BJ (cell line): ENCODE results near the gene ERVMER34-1. TPM values are rescaled to one million over a fixed set of nuclear protein-coding genes. Genes with fewer than 3 reads are reported as not detected.

Experiments used
- CTCF ChIA-PET: fragments of 350-600 bp; formaldehyde crosslinking; extraction: SDS; loops from one replicate; lab custom pipeline; 2021; ENCODE audit warnings: antibody characterized with exemption, inconsistent platforms; lab: Yijun Ruan, JAX
- POLR2A ChIA-PET: fragments of 300-600 bp; sonication (Branson Sonifier 250); formaldehyde crosslinking; extraction: SDS; loops from one replicate; lab custom pipeline; 2021; ENCODE audit warnings: antibody characterized with exemption; lab: Charles Lee
- DNase-seq: peaks from one replicate; pipeline ENCODE4 v3.0.0-alpha.2; 2011; ENCODE audit warnings: low read depth
- H3K27me3 ChIP-seq: 2 replicates; pipeline ENCODE4 v1.6.0; 2011; ENCODE audit warnings: low read length; ENCODE audit not compliant: control insufficient read depth, insufficient read depth
- H3K36me3 ChIP-seq: 2 replicates; pipeline ENCODE4 v1.5.1; 2011; ENCODE audit warnings: low read length; ENCODE audit not compliant: control insufficient read depth, insufficient read depth
- H3K4me3 ChIP-seq: 2 replicates; pipeline ENCODE4 v1.5.1; 2011; ENCODE audit warnings: low read depth, mild to moderate bottlenecking, control low read depth, low read length
- CTCF ChIP-seq: IDR thresholded peaks from 2 replicates; pipeline ENCODE4 v1.5.1; 2011; ENCODE audit warnings: low read depth, mild to moderate bottlenecking, control low read depth, inconsistent platforms, low read length, moderate library complexity; ENCODE audit not compliant: insufficient read depth
- polyA minus RNA-seq: library from RNA; depleted of rRNA, polyadenylated mRNA; stranded (reverse); fragments of >200 nt; gene quantifications from 2 replicates; pipeline ENCODE4 v1.2.3, GENCODE V29; 2011; rRNA and poly(A)+ RNA removed
- polyA plus RNA-seq: library from polyadenylated mRNA; depleted of rRNA; stranded (reverse); fragments of >200 nt; gene quantifications from 2 replicates; pipeline ENCODE4 v1.2.3, GENCODE V29; 2011; rRNA removed

The ERVMER34-1 gene
- polyA plus RNA-seq (0.05 and 0.10 TPM in 2 replicates), polyA minus RNA-seq (0.05 TPM in 1 of 2 replicates, not detected in the other)

GRCh38 chr4:52750819-52751486 lies at the start of gene ERVMER34-1:
Gene ERVMER34-1 (minus strand): TSS chr4:52751425. CDS start chr4:52745520, 5,905 bp downstream.
- no peak for DNase-seq
- no peaks in the 10 kb centered on the region for H3K36me3 ChIP-seq
- TF ChIP-seq CTCF: no peak
- peaks cover 6% of the 10 kb centered on the region for H3K27me3 ChIP-seq
- peak within 1 kb of the TSS; percentile 45 for H3K4me3 ChIP-seq
- POLR2A ChIA-PET: no interaction called here
- CTCF ChIA-PET: no interaction called here

GRCh38 chr4:52799813-52800212 lies 48.6 kb upstream of the ERVMER34-1 start:
- Histone ChIP-seq H3K4me3 (no peak overlapping the region), H3K36me3 (no peaks in the 10 kb centered on the region), H3K27me3 (peaks cover 2% of the 10 kb centered on the region)
- ChIA-PET CTCF (interaction anchor here (2.2 kb wide), 1 partner anchor 12 kb away, joined by 5 read pairs; no protein-coding TSS in a partner anchor), POLR2A (no interaction called here)
- DNase-seq: no peak
- no peak for TF ChIP-seq CTCF

DNA sequence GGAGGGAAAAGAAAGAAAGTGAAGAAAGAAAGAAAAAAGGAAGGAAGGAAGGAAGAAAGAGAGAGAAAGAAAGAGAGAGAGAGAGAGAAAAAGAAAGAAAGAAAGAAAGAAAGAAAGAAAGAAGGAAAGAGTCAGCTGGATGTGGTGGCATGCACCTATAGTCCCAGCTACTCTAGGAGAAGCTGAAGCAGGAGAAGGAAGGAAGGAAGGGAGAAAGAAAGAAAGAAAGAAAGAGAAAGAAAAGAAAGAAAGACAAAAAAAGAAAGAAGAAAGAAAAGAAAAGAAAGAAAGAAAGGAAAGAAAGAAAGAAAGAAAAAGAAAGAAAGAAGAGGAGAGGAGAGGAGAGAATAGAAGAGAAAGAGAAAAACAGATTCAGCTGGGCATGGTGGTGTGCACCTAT lies 44.3 kb upstream of the ERVMER34-1 start:
- CTCF ChIA-PET: no interaction called here
- POLR2A ChIA-PET: interaction anchor here (0.6 kb wide), 1 partner anchor 14 kb away, joined by 3 read pairs; no protein-coding TSS in a partner anchor
- Histone ChIP-seq H3K27me3 (no peaks in the 10 kb centered on the region), H3K4me3 (no peak overlapping the region), H3K36me3 (no peaks in the 10 kb centered on the region)
- no peak for DNase-seq
- no peak for TF ChIP-seq CTCF

DNA sequence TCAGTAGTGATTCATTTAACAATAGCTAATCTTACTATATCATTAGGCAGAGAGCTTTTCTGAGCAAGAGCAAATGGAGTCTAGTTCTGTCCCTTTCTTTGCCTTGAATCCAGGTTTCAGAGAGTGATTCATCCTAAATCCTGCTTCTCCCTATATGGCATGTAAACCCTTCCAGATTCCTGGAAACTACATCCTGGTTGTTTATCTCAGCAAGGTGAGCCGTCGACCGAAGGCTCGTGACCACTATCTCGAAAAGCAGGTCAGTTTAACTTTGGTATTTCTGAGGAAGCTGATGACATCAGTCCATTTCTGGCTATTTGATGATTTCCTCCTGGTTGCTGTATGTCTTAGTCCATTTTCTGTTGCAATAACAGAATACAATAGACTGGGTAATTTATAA lies 40.7 kb upstream of the ERVMER34-1 start:
- no peak for TF ChIP-seq CTCF
- ChIA-PET CTCF (no interaction called here), POLR2A (no interaction called here)
- DNase-seq: no peak
- Histone ChIP-seq H3K4me3 (no peak overlapping the region), H3K27me3 (no peaks in the 10 kb centered on the region; the same call in 1 of the 2 replicates), H3K36me3 (no peaks in the 10 kb centered on the region)

- DNase-seq: no peak
- Histone ChIP-seq H3K27me3 (no peaks in the 10 kb centered on the region; the same call in 1 of the 2 replicates), H3K36me3 (no peaks in the 10 kb centered on the region), H3K4me3 (no peak overlapping the region)
- no peak for TF ChIP-seq CTCF
- POLR2A ChIA-PET: no interaction called here
- CTCF ChIA-PET: no interaction called here
Measured at GRCh38 chr4:52789774-52790173, 38.5 kb upstream of the ERVMER34-1 start.
